H4 (cell line): ENCODE data around the gene ATG9B. TPM values are rescaled to one million over a fixed set of nuclear protein-coding genes. Genes with fewer than 3 reads are reported as not detected.
"Not testable (repeated sequence)": the region's sequence is repeated elsewhere in the genome, so short reads cannot be mapped to it uniquely, and the experiment has no call there.

Experiments
- DNase-seq: peaks from one replicate; pipeline ENCODE4 v3.0.0-alpha.2; 2015; ENCODE audit warnings: low spot score
- total RNA-seq: library from RNA; depleted of rRNA; stranded (reverse); fragments of >200 nt; shearing (Covaris generic); gene quantifications from 2 replicates; pipeline ENCODE4 v1.2.3, GENCODE V29; 2014

ATG9B gene
- total RNA-seq, 1 experiment from 2014 or later: 0.17 TPM

DNA sequence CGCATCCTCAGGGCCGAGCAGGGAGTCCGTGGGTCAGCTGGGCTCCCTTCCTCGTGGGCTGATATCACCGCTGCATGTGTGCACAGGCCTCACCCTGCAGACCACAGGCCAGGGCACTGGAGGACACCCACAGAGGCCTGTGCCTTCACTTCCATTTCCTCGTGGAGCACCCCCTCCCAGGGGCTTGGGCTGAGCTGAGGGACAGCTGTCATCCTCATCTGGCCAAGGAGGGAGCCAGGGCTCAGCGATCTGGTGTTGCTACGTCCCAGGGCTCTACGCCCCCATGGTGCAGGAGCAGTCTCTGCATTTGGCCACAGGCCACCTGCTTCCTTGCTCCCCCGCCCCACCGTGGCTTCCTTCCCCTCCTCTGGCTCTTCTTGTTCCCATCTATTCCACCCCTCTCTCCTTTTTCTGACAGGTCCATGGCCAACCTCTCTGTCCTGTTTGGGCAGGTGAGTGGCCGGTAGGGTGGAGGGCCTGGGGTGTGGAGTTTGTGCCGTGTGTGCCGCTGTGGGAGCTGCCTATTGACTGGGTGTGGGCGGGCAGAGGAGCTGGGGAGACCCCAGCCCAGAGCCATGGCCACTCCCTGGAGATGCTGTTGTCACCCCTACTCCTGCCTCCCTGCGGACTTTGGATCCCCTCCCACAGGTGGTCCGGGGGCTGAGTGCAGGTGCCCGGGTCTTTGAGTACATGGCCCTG lies 15.7 kb upstream of the ATG9B start:
- DNase-seq: no peak

DNA sequence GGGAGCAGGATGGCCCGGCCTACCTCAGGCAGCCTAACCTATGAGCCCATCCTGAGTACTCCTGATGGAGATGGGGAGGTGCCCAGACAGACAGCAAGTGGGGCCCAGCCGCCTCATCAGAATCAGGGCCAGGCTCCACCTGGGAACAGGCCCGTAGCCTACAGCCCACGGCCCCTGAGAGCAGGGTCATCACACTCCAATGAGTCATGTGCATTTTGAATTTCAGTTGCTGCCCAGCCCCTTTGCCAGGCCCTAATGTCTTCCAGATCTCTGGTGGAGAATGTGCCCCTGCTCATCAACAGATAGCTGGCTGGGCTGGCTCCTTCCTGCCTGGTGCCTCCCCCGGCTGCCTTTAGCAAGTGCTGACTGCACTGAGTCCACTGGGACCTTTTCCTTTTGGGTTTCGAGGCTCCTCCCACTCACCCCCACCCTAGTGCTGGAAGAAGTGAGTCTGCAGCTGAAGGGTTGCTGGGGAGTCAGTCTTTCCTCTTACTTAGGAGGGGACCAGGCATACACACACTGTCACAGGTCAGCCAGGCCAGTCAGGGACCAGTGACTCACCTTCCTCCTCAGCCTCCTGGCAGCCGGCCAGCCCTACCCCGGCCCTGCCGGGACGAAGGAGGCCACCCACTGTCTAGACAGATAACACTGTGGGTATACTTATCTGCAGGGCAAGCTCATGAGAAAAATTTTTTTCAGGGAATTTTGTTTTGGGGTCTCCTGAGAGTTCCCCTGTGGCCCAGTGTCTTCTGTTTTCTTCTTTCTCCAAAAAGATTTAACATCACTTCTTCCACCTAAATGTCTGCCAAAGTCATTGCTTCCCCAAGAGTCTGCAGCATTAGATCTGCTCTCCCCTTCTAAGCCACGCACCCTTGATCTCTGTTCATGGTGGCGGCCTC lies 14.9 kb upstream of the ATG9B start:
- DNase-seq: peak; percentile 90

DNA sequence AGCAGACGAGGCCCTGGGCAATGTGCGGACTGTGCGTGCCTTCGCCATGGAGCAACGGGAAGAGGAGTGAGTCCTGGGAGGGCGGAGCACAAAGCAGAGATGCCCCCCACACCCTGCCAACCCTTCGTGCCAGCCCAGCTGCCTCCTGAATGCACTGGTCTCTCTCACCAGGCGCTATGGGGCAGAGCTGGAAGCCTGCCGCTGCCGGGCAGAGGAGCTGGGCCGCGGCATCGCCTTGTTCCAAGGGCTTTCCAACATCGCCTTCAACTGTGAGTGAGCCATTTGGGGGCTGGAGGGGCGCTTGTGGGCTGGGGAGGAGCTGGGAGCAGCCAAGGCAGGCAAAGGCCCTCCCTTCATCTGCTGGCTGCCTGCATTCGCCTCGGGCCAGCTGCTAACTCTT lies 11.6 kb upstream of the ATG9B start:
- DNase-seq: no peak

DNA sequence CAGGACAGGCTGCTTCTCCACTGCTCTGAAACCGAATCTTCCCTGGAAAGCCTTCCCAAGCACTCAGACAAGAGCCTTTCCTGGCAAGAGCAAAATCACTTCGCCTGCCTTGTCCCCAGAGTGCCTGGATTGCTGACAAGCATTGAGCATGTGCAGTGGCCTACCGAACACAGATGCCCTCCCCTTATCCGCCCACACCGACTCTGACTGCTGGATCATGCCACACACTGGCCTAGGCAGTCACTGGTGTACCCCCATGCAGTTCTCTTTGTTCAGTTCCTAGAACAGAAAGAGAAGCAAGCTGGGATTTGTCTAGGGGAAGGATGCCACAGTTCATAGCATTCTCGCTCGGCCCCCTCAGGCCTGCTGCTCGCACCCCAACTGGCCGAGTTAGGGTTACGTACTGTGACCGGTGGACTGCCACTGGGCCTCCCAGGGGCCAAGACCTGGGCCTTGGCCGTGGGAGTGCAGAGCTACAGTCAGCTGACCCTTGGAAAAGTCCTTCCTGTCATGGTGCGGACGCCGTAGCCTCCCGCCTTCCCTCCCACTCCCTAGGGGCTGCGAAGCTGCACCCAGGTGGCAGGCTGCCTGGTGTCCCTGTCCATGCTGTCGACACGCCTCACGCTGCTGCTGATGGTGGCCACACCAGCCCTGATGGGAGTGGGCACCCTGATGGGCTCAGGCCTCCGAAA lies 10.9 kb upstream of the ATG9B start:
- no peak for DNase-seq

DNA sequence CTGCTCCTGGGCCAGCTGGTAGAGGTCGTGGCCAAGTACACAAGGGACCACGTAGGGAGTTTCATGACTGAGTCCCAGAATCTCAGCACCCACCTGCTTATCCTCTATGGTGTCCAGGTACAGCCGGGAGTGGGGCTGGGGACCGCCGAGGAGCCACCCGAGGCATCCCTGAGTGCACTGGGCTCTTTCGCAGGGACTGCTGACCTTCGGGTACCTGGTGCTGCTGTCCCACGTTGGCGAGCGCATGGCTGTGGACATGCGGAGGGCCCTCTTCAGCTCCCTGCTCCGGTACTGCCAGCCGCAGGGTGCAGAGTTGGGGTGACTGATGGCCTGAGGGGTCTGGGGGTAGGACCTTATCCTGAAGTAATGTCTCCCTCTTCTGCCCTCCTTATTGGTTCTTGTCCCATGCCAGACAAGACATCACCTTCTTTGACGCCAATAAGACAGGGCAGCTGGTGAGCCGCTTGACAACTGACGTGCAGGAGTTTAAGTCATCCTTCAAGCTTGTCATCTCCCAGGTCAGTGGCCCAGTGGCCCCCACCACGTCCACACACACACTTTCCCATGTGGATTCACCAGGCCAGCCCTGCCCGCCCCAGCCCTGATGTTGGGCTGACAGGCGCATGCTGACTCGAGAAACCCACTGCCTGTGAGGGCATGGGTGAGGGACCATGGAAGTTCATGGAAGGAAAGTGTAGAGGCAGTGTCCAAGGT lies 10.2 kb upstream of the ATG9B start:
- DNase-seq: no peak

DNA sequence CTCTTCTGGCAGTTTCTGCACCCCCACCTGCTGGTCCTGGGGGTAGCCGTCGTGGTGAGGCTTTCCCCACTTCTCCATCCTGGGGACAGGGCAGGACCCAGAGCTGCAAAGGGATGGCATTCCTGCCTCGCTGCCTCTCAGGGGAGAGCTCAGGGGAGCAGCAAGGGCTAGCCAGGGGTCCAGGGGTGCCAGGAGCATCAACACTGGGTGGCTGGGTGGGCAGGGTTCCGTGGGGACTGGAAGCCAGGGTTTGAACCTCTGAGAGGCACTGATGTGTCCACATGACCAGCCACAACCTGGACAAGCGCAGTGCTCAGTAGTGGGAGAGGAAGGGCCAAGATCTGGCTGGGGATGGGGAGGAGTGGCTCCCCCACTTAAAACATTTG lies 9.6 kb upstream of the ATG9B start:
- no peak for DNase-seq

DNA sequence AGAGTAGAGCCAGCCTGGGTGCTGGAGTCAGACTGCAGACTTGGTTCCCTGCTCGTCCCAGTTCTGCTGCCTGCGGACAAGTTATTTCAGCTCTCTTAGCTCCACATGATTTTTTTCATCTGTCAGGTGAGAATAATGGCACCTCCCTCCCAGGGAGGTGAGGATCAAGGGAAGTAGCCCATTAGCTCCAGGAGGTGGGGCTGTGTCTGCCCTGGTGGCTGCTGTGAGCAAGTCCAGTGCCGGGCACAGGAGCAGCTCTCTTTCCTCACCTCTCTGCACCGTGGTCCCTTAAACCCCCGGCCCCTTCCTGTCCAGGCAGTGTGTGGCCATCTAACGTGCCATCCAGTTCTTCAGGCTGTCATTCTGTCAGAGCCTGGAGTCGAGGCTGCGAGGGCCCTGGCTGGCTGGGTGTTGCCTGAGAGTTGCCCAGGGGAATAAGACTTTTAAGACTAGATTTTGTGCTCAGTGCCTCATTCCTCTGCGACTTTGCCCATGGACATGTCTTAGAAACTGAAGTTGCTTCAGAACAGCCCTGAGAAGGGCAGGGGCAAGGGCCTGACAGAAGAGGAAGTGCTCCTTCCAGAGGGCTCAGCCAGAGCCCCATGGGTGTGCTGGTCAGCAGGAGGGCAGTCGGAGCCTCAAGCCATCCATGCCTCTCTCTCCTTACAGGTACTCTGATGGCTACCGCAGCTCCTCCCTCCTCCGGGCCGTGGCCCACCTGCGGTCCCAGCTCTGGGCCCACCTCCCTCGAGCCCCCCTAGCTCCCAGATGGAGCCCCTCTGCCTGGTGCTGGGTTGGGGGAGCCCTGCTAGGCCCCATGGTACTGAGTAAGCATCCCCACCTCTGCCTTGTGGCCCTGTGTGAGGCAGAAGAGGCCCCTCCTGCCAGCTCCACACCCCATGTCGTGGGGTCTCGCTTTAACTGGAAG lies 8.9 kb upstream of the ATG9B start:
- no peak for DNase-seq

DNA sequence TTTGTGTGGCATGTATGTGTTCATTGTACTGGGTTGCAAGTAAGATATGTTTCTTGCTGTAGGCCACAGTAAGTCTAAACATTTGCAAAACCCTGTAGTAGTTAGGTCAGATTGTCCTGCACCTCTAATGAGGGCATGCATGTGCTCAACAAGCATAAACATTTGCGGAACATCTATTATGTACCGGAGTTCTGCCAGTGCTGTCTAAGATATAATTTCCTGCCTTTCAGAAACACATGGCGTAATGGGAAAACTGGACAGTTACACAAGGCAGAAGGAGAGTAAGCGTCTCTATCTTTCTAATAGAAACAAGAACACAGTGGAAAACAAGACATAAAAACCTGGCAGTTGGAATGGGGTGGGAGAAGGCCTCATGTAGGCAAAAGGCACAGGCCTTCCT lies 6.7 kb upstream of the ATG9B start:
- no peak for DNase-seq

DNA sequence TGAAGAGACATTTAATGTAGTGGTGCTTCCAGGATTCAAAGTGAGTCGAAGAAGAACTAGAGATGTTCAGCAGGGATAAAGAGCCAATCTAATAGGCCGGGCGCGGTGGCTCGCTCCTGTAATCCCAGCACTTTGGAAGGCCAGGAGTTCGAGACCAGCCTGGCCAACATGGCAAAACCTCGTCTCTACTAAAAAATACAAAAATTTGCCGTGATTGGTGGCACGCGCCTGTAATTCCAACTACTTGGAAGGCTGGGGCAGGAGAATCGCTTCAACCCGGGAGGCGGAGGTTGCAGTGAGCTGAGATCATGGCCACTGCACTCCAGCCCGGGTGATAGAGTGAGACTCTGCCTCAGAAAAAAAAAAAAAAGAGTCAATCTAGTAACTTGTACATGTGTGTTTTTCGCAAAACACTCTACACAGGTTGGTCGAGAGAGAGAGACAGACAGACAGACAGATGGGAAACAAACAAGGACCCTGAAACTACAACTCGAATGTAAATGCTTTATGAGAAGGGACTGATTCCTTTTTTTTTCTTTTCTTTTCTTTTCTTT lies 4.7 kb upstream of the ATG9B start:
- DNase-seq: no peak

DNA sequence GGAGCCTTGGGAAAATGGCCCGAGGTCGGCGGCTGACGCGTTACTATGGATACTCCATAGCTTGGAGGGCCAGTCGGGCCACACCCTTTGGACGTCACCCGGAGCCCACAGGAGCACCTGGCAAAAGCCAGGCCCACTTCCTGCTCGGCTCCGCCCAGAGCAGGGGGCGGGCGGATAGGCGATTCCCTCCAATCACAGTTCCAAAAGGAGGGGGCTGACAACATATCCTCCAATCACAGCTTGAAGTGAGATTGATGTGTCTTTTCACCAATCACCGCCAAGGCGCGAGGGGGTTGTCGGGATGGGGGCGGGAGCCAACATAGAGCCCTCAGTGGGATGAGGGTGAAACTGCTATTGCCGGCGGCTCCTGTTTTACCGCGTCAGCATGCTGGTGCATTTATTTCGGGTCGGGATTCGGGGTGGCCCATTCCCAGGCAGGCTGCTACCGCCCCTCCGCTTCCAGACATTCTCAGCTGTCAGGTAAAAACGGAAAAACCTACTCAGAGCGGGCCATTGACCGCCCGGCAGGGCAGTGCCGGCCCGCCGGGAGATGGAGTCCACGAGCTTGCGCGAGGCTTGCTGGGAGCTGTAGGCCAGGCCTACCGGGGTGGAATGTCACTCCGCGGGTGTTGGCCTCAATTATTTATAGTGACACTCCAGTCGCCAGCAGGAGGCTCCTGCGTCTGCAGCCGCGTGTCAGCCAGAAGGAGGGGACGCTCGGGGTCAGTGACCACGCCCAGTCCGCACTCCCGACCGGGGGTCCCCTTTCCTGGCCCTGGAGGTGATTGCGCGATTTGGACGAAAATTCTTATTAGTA lies 4.0 kb upstream of the ATG9B start, which contains the start of gene ABCB8:
ABCB8 (plus strand) TSS at position 320 of the 817 bp plus-strand sequence; CDS start at position 386, 66 bp downstream.
- DNase-seq: peak; percentile 99

DNA sequence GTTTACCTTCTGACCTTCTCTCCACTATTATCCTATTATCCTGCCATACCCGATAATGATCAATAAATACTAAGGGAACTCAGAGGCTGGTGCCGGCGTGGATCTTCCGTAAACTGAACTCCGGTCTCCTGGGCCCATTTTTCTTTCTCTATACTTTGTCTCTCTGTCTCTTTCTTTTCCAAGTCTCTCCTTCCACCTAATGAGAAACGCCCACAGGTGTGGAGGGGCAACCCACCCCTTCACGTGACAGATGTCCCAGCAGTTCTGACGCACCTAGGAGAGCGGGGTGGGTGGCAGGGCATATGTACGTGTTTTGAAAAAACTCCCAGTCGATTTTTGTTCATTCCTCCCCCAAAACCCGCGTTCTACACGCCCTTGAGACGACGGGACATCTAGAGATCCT lies 3.4 kb upstream of the ATG9B start:
- DNase-seq: not testable (repeated sequence)

DNA sequence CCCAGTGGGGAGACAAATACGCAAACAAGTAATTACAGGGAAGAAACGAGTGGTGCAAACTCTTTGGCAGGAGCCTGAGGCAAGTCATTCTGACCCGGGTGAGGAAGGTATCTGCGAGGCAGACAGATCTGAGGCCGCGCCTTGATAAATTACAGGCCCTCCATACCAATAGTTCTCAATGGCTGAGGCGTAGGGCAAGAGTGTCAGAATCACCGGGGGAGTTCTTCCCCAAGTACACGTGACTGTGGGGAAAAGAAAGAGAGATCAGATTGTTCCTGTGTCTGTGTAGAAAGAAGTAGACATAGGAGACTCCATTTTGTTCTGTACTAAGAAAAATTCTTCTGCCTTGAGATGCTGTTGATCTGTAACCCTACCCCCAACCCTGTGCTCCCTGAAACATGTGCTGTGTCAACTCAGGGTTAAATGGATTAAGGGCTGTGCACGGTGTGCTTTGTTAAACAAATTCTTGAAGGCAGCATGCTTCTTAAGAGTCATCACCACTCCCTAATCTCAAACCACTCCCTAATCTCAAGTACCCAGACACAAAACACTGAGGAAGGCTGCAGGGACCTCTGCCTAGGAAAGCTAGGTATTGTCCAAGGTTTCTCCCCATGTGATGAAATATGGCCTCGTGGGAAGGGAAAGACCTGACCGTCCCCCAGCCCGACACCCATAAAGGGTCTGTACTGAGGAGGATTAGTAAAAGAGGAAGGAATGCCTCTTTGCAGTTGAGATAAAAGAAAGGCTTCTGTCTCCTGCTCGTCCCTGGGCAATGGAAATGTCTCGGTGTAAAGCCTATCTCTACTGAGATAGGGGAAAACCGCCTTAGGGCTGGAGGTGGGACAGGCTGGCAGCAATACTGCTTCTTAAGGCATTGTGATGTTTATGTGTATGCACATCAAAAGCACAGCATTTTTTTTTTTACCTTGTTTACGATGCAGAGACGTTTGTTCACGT lies 2.8 kb upstream of the ATG9B start:
- not testable (repeated sequence) for DNase-seq

DNA sequence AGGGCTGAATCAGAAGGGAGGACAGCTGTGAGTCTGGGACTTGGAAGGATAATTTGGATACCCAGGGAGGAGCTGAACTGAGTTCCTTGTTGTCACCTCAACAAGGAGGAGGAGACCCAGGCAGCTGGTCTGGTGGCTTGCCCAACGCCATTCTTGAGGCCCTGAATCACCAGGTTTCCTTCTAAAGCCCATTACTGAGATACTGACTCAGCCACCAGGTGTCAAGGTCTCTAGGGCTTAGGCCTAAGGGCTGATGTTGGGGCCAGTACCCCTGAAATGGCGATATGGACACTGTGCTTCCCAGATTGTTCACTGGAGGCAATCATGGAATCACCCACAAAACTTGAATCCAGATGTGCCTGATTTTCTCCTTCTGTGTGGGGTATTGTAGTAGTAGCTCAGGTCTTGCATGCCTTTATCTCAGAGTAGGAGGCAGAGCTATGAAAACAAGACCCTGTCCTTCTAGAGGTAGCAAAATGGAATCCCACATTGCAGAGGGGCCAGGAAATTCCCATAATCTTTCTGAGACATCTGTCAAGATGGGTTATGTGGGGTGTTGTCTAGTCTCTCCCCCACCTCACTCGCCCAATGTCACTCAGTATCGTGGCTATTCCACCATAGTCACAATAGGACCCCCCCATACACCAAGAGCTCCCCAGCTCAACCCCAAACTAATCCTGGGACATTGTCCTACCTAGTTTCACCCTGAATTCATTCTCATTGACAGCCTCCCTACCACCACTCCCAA lies 1.8 kb upstream of the ATG9B start:
- no peak for DNase-seq

DNA sequence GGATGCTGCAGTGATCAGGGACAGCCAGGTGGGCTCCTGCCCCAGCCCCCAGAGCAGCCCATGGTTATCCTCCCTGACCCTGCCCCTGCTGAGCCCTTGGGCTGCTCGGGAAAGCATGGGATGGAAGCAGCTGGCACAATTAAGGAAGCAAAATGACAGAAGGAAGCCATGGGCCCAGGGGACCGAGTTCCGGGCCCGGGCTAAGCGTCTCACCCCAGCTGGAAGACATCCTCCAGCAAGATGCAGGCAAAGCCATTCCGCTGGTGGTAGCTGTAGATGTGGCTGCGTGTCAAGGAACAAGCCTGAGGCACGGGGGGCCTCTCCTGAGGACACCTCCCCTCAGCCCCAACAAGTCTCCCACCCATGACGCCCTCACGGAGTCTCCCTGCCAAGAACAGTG lies 1.1 kb downstream of the ATG9B start:
- no peak for DNase-seq

DNA sequence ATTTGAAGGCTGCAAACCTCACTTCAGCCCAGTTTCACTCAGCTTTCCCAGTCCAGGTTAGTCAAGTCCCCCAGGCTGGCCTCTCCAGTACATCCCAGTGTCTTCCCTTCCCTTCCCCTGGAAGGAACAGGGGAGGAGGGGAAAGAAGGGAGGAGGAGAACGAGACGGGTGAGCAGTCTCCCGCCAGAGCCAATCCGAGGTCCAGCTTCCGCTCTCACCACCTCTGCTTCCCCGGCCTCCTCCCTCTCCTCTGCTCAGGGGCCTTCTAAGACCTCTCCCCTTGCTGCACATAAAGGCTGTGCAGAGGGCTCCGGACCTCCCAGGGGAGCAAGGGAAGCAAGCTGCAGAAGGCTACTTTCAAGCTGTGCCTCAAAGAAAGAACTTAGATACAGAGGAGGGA lies 4.1 kb downstream of the ATG9B start:
- no peak for DNase-seq

DNA sequence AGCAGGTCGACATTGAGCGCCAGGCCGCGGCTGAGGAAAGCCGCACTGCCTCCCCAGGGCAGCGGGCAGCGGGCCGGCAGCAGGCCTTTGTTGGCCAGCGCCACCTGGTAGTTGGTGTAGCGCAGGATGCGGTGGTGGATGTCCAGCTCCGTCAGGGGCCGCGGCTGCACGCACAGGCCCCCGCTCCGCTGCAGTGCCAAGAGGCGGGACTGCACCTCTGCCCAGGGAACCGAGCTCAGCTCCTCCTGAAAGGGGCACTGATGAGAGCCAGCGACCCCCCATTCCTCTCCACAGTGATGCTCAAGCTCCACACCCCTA lies 5.2 kb downstream of the ATG9B start:
- no peak for DNase-seq

DNA sequence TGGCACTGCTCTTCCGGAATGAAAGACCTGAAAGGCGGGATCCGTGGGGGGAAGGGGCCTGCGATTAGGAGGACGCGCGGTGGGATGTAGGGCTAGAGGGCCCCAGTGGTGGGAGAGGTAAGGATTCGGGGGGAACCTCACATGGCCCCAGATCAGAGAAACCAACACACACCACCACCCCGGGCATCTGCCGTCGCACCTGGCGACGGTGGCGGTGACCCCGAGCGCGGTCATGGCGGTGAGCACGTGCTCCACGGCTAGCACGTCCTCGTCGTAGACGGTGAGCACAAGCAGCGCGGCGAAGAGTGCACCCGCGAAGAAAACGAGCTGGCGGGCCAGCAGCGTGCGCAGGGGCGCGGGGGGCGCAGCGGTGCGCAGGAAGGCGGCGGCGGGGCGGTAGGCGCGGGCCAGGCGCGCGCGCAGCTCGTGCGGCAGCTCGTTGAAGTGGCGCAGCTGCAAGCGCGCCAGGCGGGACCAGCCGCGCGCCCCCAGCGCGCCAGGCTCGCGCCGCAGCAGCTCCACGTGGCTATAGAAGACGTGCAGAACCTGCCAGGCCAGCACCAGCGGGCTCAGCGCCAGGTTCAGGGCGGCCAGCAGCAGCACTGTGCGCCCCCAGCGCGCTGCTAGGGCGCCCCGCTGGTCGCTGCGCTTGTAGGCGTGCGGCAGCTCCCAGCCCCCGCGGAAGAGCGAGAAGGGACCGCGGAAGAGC lies 5.7 kb downstream of the ATG9B start:
- DNase-seq: no peak
